AG09319 (cell line): Measurements from ENCODE around the gene SRRM3.
A peak's percentile ranks its signal among the peaks of the same experiment; 100 is the strongest.
"Not testable (repeated sequence)": the region's sequence is repeated elsewhere in the genome, so short reads cannot be mapped to it uniquely, and the experiment has no call there.

ENCODE experiments used
- DNase-seq: peaks from one replicate; pipeline ENCODE4 v3.0.0-alpha.2; 2010; ENCODE audit warnings: low read depth; ENCODE audit errors: extremely low read depth
- CTCF ChIP-seq: IDR thresholded peaks from 2 replicates; pipeline ENCODE4 v1.5.1; 2011; ENCODE audit warnings: low read depth, mild to moderate bottlenecking, inconsistent platforms, low read length, moderate library complexity

Gene SRRM3

GRCh38 chr7:76292213-76292573 is 90.5 kb downstream of the SRRM3 start:
- no peak for TF ChIP-seq CTCF
- DNase-seq: no peak

- not testable (repeated sequence) for DNase-seq
These were observed 91.2 kb downstream of the SRRM3 start for GRCh38 chr7:76292911-76293310.

- no peak for DNase-seq
- no peak for TF ChIP-seq CTCF
These were observed 91.8 kb downstream of the SRRM3 start for GRCh38 chr7:76293407-76293901.

- no peak for TF ChIP-seq CTCF
- no peak for DNase-seq
These were observed 92.8 kb downstream of the SRRM3 start for GRCh38 chr7:76294344-76295024.

- TF ChIP-seq CTCF: peak; percentile 2
- no peak for DNase-seq
These were observed 95.3 kb downstream of the SRRM3 start for GRCh38 chr7:76296743-76297740.

- no peak for TF ChIP-seq CTCF
- DNase-seq: no peak
These were observed 98.6 kb downstream of the SRRM3 start for GRCh38 chr7:76300166-76300731.

GRCh38 chr7:76301000-76301399 is 99.3 kb downstream of the SRRM3 start:
- TF ChIP-seq CTCF: no peak
- no peak for DNase-seq
